CD4-positive, alpha-beta T cell treated with Interleukin-12 subunit alpha and Interleukin-12 subunit beta, for 1 hour (primary cell): Measurements from ENCODE around the gene BACH1.
"Not testable (repeated sequence)": the region's sequence is repeated elsewhere in the genome, so short reads cannot be mapped to it uniquely, and the experiment has no call there.

ENCODE experiments used
- DNase-seq: peaks from one replicate; pipeline ENCODE4 v3.0.0-alpha.2; 2020

Gene BACH1

GRCh38 chr21:29298348-29299045 lies at the start of gene BACH1:
Gene BACH1 (plus strand): TSS chr21:29298922. CDS start chr21:29321281, 22,359 bp downstream.
- peak; percentile 89 for DNase-seq

DNA sequence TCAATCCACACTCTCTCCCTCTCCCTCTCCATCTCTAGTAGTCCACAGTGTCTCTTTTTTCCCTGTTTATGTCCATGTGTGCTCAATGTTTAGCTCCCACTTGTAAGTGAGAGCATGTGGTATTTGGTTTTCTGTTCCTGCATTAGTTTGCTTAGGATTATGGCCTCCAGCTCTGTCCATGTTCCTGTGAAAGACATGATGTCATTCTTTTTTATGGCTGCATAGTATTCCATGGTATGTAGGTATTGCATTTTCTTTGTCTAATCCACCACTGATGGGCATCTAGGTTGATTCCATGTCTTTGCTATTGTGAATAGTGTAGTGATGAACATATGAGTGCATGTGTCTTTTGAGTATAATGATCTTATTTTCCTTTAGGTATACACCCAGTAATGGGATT lies 49.4 kb upstream of the BACH1 start:
- not testable (repeated sequence) for DNase-seq

DNA sequence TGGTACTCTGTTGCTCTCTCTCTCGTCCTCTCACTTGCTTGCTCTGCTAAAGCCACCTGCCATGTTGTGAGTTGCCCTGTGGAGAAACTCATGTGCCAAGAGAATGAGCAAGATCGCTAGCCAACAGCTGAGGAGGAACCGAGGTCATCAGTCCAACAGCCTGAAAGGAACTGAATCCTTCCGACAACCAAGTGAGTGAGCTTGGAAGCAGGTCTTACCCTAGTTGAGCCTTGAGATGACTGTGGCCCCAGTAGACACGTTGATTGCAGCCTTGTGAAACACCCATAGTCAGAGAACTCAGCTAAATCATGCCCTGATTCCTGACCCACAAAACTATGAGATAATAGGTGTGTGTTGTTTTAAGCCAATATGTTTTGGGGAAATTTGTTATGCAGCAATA lies 48.1 kb upstream of the BACH1 start:
- no peak for DNase-seq

DNA sequence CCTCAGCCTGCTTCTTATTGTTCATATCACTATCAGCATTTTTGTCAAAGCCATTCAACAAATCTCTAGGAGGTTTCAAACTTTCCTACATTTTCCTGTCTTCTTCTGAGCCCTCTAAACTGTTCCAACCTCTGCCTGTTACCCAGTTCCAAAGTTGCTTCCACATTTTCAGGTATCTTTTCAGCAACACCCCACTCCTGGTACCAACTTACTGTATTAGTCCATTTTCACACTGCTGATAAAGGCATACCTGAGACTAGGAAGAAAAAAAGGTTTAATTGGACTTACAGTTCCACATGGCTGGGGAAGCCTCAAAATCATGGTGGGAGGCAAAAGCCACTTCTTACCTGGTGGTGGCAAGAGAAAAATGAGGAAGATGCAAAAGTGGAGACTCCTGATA lies 44.9 kb upstream of the BACH1 start:
- not testable (repeated sequence) for DNase-seq

- DNase-seq, result no peak
Measured at GRCh38 chr21:29254550-29254949, 44.2 kb upstream of the BACH1 start.

- no peak for DNase-seq
Measured at GRCh38 chr21:29256126-29256910, 42.4 kb upstream of the BACH1 start.

DNA sequence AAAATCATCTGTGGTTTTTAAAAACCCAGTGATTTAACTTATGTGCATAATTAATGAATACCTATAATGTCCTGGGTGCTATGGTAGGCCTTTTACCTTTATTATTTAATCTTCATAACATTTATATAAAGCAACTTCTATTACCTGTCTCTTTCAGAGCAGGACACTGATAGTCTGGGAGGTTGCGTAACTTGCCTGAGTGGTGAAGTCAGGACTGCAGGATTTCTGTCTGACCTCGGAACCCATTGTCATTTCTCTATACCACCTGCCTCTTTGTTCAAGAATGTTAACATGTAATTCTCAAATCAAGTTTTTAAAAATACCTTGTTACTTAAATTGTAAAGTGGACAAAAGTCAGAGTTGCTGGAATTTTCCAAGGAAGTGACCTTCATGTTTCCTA lies 41.0 kb upstream of the BACH1 start:
- no peak for DNase-seq

- DNase-seq, result no peak
Measured at GRCh38 chr21:29258626-29259338, 39.9 kb upstream of the BACH1 start.

DNA sequence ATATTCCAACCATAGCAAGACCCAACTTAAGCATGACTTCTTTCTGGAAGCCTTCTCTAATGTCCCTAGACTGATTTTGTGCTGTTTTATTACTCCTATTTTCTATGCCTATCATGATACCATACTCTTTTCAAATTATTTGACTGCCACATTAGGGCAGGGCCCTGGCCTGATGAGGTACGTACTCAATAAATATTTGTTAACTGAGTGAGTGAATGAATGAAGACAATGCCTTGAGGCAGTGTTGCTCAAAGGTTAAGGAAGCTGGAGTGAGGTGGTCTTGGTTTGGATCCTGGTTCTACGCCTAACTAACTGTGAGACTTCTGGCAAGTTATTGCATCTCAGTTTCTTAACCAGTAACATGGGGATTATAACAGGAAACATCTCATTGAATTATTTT lies 38.3 kb upstream of the BACH1 start:
- DNase-seq, result no peak

GRCh38 chr21:29261555-29262540 lies 36.9 kb upstream of the BACH1 start:
- no peak for DNase-seq

DNA sequence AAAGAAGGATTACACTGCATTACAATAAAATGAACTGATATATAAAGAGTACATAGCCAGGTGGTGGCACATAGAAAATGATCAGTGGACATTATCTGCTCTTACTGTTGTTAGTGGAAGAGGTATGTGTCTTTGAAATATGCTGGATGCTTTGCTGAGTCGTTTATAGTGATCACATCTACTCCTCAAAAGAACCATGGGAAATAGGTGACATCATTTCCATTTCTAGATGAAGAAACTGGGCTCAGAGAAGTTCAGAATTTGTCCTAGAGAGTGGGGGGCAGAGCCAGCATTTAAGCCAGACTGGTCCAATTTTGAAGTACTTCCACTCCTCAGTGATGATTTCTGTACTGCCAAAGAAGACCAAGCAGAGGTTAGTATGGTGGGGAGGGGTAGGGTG lies 34.0 kb upstream of the BACH1 start:
- no peak for DNase-seq

GRCh38 chr21:29265690-29266479 lies 32.8 kb upstream of the BACH1 start:
- DNase-seq, result no peak

- no peak for DNase-seq
Measured at GRCh38 chr21:29267666-29268065, 31.1 kb upstream of the BACH1 start.

DNA sequence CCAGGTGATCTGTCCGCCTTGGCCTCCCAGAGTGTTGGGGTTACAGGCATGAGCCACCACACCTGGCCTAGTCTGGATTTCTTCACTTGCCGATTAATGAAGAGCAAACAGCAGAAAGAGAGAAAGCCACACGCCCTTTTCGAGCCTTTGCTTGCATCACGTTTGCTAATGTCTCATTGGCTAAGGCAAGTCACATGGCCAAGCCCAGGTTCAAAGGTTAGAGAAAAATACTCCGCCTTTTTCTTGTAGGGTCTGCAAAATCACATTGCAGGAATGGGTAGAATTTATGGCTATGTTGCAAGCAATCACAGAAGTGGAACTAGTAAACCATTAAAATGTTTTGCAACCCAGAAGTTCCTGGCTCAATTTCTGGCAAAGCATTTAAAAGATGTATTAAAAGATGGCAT lies 26.8 kb upstream of the BACH1 start:
- no peak for DNase-seq

DNA sequence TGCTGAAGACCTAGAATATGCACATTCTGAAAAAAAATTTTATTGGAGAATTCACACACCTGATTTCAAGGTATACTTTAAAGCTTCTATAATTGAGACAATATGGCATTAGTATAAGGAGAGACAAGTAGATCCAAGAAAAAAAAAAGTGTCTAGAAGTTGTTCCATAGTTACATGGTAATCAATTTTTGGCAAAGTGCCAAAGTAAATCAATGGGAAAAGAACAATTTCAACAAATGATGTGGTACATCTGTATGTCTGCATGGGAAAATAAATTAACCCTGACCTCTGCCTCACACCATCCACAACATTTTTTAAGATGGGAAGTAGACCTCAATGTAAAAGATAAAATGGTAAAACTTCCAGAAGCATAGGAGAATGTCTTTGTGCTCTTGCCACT lies 21.3 kb upstream of the BACH1 start:
- DNase-seq, result no peak

DNA sequence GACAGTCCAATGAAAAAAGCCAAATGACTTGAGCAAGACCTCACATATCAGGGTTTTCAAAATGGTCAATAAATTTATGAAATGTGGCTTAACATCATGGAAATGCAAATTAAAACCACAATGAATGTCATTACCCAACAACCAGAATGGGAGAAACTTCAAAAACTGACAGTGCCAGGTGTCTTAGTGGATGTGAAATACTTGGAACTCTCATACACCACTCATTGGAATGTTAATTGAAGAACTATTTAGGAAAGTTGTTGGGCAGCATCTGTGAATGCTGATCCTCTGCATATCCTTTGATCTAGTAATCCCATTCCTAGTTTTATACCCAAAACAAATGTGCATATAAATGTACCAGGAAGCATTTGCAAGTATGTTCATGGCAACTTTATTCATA lies 19.2 kb upstream of the BACH1 start:
- no peak for DNase-seq

- not testable (repeated sequence) for DNase-seq
Measured at GRCh38 chr21:29281801-29282200, 16.9 kb upstream of the BACH1 start.

DNA sequence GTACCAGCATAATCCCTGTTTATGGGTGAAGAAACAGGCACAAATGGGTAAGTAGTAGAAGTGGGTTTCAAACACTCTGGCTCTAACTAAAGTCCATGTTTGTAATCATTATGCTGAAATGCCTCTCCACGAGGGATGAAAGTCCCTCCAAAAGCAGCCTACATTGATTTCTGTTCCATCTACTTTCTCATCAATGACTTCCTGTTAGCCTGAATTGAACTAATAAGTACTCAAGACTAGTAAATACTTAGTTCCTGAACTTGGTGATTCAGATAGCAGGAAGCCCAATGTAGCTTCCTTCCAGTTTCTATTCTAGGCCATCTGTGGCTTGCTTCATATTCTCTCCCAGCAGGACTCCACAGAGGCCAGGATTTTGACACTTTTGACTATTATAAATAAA lies 11.3 kb upstream of the BACH1 start:
- DNase-seq, result no peak

DNA sequence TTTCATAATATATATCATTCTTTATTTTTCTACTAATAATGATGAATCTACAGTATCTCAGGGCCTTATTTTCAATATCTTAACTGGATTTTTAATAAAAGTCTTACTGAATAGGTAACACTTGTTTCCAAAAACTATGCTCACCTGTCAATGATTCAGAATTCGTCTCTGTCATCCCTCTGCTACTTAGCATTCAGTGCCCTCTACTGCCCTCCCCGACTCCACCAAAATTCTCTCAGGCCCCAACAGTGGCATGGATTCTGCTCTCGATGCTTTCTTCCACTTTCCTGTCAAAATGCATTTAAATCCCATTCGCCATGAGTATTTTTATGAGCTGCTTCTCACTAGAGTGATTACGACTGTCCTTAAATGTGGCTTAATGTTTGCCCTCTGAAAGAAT lies 10.5 kb upstream of the BACH1 start:
- DNase-seq, result no peak

DNA sequence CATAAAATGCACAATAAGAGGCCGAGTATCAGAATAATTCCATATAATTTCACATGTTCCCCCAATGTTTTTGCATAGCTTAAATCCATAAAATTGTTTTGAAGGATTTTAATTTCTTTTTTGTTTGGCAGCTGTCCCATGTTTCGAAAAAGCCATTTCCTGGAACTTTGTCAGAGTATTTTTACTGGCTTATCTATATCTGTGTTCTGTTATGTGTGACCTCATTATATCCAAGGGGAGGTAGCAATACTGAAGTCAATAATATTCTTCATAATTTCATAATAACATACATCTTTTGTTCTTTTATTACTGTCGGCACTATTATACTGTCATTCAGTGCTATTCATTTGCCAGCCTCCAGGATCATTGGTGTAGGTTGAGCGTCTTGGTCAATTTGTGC lies 9.4 kb upstream of the BACH1 start:
- no peak for DNase-seq

- DNase-seq, result no peak
Measured at GRCh38 chr21:29290240-29290639, 8.5 kb upstream of the BACH1 start.

DNA sequence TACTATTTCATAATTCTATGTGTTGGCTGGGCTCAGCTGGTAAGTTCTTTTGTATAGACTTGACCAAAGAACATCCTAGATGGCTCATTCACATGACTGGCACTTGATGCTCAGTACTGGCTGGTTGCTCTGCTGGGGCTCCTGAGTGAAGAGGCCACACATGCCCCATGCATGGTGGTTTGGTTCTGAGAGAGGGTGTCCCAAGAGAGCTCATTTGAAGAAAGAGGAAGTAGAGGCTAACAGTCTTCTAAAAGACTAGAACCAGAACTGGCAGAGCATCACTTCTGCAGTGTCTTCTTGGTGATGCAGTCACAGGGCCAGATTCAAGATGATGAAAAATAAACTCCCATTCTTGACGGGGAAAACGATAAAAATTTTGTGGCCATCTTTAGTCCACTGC lies 5.2 kb upstream of the BACH1 start:
- no peak for DNase-seq
